HG03342 (cell line): Measurements from ENCODE around the gene KCNMA1.

ENCODE experiments used
- ATAC-seq: cut with Tn5 transposase; IDR thresholded peaks from one replicate; pipeline ENCODE4 v1.9.1; 2021; ENCODE audit warnings: mild to moderate bottlenecking, moderate library complexity; ENCODE audit not compliant: unreplicated experiment

Gene KCNMA1

GRCh38 chr10:77290528-77291155 lies 347.0 kb downstream of the KCNMA1 start:
- no peak for ATAC-seq

GRCh38 chr10:77289790-77290189 lies 347.8 kb downstream of the KCNMA1 start:
- ATAC-seq: no peak

GRCh38 chr10:77289027-77289501 lies 348.5 kb downstream of the KCNMA1 start:
- no peak for ATAC-seq

- no peak for ATAC-seq
Measured at GRCh38 chr10:77287647-77288120, 349.9 kb downstream of the KCNMA1 start.

GRCh38 chr10:77286531-77287508 lies 350.8 kb downstream of the KCNMA1 start:
- ATAC-seq: no peak

GRCh38 chr10:77285529-77286182 lies 352.0 kb downstream of the KCNMA1 start:
- ATAC-seq: no peak

- no peak for ATAC-seq
Measured at GRCh38 chr10:77284797-77285196, 352.8 kb downstream of the KCNMA1 start.

GRCh38 chr10:77283326-77283725 lies 354.3 kb downstream of the KCNMA1 start:
- no peak for ATAC-seq

GRCh38 chr10:77282163-77282562 lies 355.4 kb downstream of the KCNMA1 start:
- no peak for ATAC-seq

GRCh38 chr10:77281719-77282118 lies 355.9 kb downstream of the KCNMA1 start:
- ATAC-seq: no peak

- no peak for ATAC-seq
Measured at GRCh38 chr10:77279207-77279606, 358.4 kb downstream of the KCNMA1 start.

GRCh38 chr10:77274046-77274795 lies 363.4 kb downstream of the KCNMA1 start:
- no peak for ATAC-seq

- no peak for ATAC-seq
Measured at GRCh38 chr10:77269163-77269562, 368.4 kb downstream of the KCNMA1 start.

- no peak for ATAC-seq
Measured at GRCh38 chr10:77268721-77269120, 368.9 kb downstream of the KCNMA1 start.

GRCh38 chr10:77267703-77268675 lies 369.6 kb downstream of the KCNMA1 start:
- ATAC-seq: no peak

GRCh38 chr10:77266242-77266641 lies 371.4 kb downstream of the KCNMA1 start:
- ATAC-seq: no peak

GRCh38 chr10:77264527-77264926 lies 373.1 kb downstream of the KCNMA1 start:
- no peak for ATAC-seq

GRCh38 chr10:77264107-77264506 lies 373.5 kb downstream of the KCNMA1 start:
- ATAC-seq: no peak

GRCh38 chr10:77263700-77264099 lies 373.9 kb downstream of the KCNMA1 start:
- ATAC-seq: no peak
